DOHH2 (cell line): ENCODE measurements around the gene YEATS2.

Source experiments
- H3F3A ChIP-seq: fragments of 200-600 bp; sonication (generic), shearing (Covaris generic); 2 replicates; pipeline ENCODE4 v1.6.0; 2016; ENCODE audit warnings: antibody characterized with exemption, mild to moderate bottlenecking; ENCODE audit not compliant: control insufficient read depth, insufficient read depth
- H3K27ac ChIP-seq: fragments of 200-600 bp; sonication (generic); 2 replicates; pipeline ENCODE4 v1.5.1; 2014; ENCODE audit warnings: low read depth, mild to moderate bottlenecking, low read length, moderate library complexity
- H3K27me3 ChIP-seq: fragments of 200-600 bp; sonication (generic); 2 replicates; pipeline ENCODE4 v1.6.1; 2014; ENCODE audit warnings: mild to moderate bottlenecking, low read length, mixed read lengths; ENCODE audit not compliant: control insufficient read depth
- H3K36me3 ChIP-seq: fragments of 200-600 bp; sonication (generic); 2 replicates; pipeline ENCODE4 v1.6.1; 2014; ENCODE audit warnings: mild to moderate bottlenecking, low read length, moderate library complexity, mixed read lengths; ENCODE audit not compliant: control insufficient read depth
- H3K4me1 ChIP-seq: fragments of 200-600 bp; sonication (generic); 2 replicates; pipeline ENCODE4 v1.6.1; 2014; ENCODE audit warnings: mild to moderate bottlenecking, low read length, mixed read lengths; ENCODE audit not compliant: control insufficient read depth
- H3K4me2 ChIP-seq: fragments of 200-600 bp; sonication (generic); 2 replicates; pipeline ENCODE4 v1.6.0; 2014; ENCODE audit warnings: mild to moderate bottlenecking, low read length, moderate library complexity
- H3K4me3 ChIP-seq: fragments of 200-600 bp; sonication (generic); 2 replicates; pipeline ENCODE4 v1.5.1; 2014; ENCODE audit warnings: mild to moderate bottlenecking, low read length, mixed read lengths
- H3K79me2 ChIP-seq: fragments of 200-600 bp; sonication (generic); 2 replicates; pipeline ENCODE4 v1.6.1; 2014; ENCODE audit warnings: mild to moderate bottlenecking, low read length, mixed read lengths; ENCODE audit not compliant: control insufficient read depth
- H3K9me2 ChIP-seq: fragments of 200-600 bp; sonication (generic); replicated peaks from 2 replicates; pipeline ENCODE4 v1.6.1; 2014; ENCODE audit warnings: mild to moderate bottlenecking, low read length, mixed read lengths; ENCODE audit not compliant: control insufficient read depth
- H3K9me3 ChIP-seq: fragments of 200-600 bp; sonication (generic); 2 replicates; pipeline ENCODE4 v1.6.1; 2014; ENCODE audit warnings: antibody characterized with exemption, low read length, mixed read lengths; ENCODE audit not compliant: control insufficient read depth, insufficient read depth
- H4K20me1 ChIP-seq: fragments of 200-600 bp; sonication (generic); 2 replicates; pipeline ENCODE4 v1.6.0; 2014; ENCODE audit warnings: low read depth, mild to moderate bottlenecking, antibody characterized with exemption, low read length, moderate library complexity; ENCODE audit not compliant: control insufficient read depth, insufficient read depth
- CTCF ChIP-seq: fragments of 200-600 bp; sonication (generic); IDR thresholded peaks from one replicate; pipeline ENCODE4 v1.5.1; 2014; ENCODE audit warnings: antibody characterized with exemption, mild to moderate bottlenecking, low read depth, low read length; ENCODE audit not compliant: poor library complexity, severe bottlenecking
- EZH2phosphoT487 ChIP-seq: fragments of 200-600 bp; sonication (generic); IDR thresholded peaks from 2 replicates; pipeline ENCODE4 v1.6.1; 2017; ENCODE audit warnings: borderline replicate concordance, mild to moderate bottlenecking, antibody characterized with exemption, low read length, moderate library complexity, mixed read lengths

The YEATS2 gene

GRCh38 chr3:183790700-183791099 is 93.1 kb downstream of the YEATS2 start:
- H3K4me2 ChIP-seq, result no peak overlapping the region
- no peaks in the 10 kb centered on the region for H3K9me3 ChIP-seq
- H3F3A ChIP-seq, result peaks cover 3% of the 10 kb centered on the region; the same call in 1 of the 2 replicates
- no peaks in the 10 kb centered on the region for H3K4me1 ChIP-seq
- H3K36me3 ChIP-seq, result peaks cover 80% of the 10 kb centered on the region
- no peak overlapping the region for H3K27ac ChIP-seq
- no peaks in the 10 kb centered on the region for H3K79me2 ChIP-seq
- H3K9me2 ChIP-seq, result no peaks in the 10 kb centered on the region
- no peaks in the 10 kb centered on the region for H3K27me3 ChIP-seq
- TF ChIP-seq CTCF (no peak), EZH2phosphoT487 (no peak)
- no peaks in the 10 kb centered on the region for H4K20me1 ChIP-seq
- H3K4me3 ChIP-seq, result no peak overlapping the region

DNA sequence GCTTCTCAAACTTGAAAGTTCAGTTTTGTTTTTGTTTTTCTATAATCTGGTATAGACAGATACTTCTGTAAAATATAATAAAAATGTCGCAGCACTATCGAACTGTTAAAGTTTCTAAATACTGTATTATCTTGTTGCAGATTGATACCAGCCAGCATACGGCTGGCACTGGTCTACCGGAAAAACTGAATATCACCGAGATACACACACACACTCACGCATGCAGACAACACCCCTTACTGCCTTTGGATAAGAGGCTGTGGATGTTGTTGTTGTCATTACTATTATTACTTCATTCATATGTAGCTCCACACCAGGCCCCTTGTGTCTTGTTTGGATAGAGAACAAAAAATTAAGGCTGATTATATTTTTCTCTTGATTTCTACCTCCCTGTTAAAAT is 95.4 kb downstream of the YEATS2 start:
- H3K9me3 ChIP-seq, result no peaks in the 10 kb centered on the region
- no peak for TF ChIP-seq CTCF
- no peak for TF ChIP-seq EZH2phosphoT487
- H3K79me2 ChIP-seq, result no peaks in the 10 kb centered on the region
- H3K27me3 ChIP-seq, result no peaks in the 10 kb centered on the region
- no peaks in the 10 kb centered on the region for H3K9me2 ChIP-seq
- peaks cover 3% of the 10 kb centered on the region; the same call in 1 of the 2 replicates for H3F3A ChIP-seq
- H3K4me2 ChIP-seq, result no peak overlapping the region
- H3K27ac ChIP-seq, result no peak overlapping the region
- H3K36me3 ChIP-seq, result peaks cover 78% of the 10 kb centered on the region
- H3K4me3 ChIP-seq, result no peak overlapping the region
- H3K4me1 ChIP-seq, result no peaks in the 10 kb centered on the region
- H4K20me1 ChIP-seq, result no peaks in the 10 kb centered on the region

- no peaks in the 10 kb centered on the region for H3K4me1 ChIP-seq
- no peak overlapping the region for H3K27ac ChIP-seq
- H3F3A ChIP-seq, result peaks cover 2% of the 10 kb centered on the region; the same call in 1 of the 2 replicates
- TF ChIP-seq EZH2phosphoT487 (no peak), CTCF (no peak)
- H3K79me2 ChIP-seq, result no peaks in the 10 kb centered on the region
- no peaks in the 10 kb centered on the region for H3K27me3 ChIP-seq
- no peaks in the 10 kb centered on the region for H4K20me1 ChIP-seq
- H3K9me2 ChIP-seq, result no peaks in the 10 kb centered on the region
- no peak overlapping the region for H3K4me2 ChIP-seq
- H3K4me3 ChIP-seq, result no peak overlapping the region
- peaks cover 80% of the 10 kb centered on the region for H3K36me3 ChIP-seq
- no peaks in the 10 kb centered on the region for H3K9me3 ChIP-seq
Measured at GRCh38 chr3:183794452-183794851, 96.9 kb downstream of the YEATS2 start.

GRCh38 chr3:183796372-183796771 is 98.8 kb downstream of the YEATS2 start:
- no peak for TF ChIP-seq EZH2phosphoT487
- TF ChIP-seq CTCF, result no peak
- H3K36me3 ChIP-seq, result peaks cover 78% of the 10 kb centered on the region
- no peak overlapping the region for H3K4me2 ChIP-seq

More at GRCh38 chr3:183796372-183796771, 98.8 kb downstream of the YEATS2 start:
- H3K27ac ChIP-seq, result no peak overlapping the region
- no peaks in the 10 kb centered on the region for H4K20me1 ChIP-seq
- H3K79me2 ChIP-seq, result no peaks in the 10 kb centered on the region
- H3K27me3 ChIP-seq, result no peaks in the 10 kb centered on the region
- no peak overlapping the region for H3K4me3 ChIP-seq
- peaks cover 2% of the 10 kb centered on the region; the same call in 1 of the 2 replicates for H3F3A ChIP-seq
- no peaks in the 10 kb centered on the region for H3K9me2 ChIP-seq
- no peaks in the 10 kb centered on the region for H3K9me3 ChIP-seq
- H3K4me1 ChIP-seq, result no peaks in the 10 kb centered on the region
